Mesodermal cell (in vitro differentiated cells): Measurements from ENCODE around the gene LRRC75A.

Experiments used
- H3K27ac ChIP-seq: 2 replicates; pipeline ENCODE4 v1.7.0; 2013; ENCODE audit warnings: mild to moderate bottlenecking, low read depth, low read length, moderate library complexity; ENCODE audit not compliant: severe bottlenecking
- H3K36me3 ChIP-seq: 2 replicates; pipeline ENCODE4 v1.7.1; 2013; ENCODE audit warnings: mild to moderate bottlenecking, low read length, moderate library complexity; ENCODE audit not compliant: control insufficient read depth, insufficient read depth
- H3K4me1 ChIP-seq: one replicate; pipeline ENCODE4 v1.7.1; 2013; ENCODE audit warnings: mild to moderate bottlenecking, low read length; ENCODE audit not compliant: insufficient read depth, control insufficient read depth, poor library complexity, severe bottlenecking
- H3K4me3 ChIP-seq: 2 replicates; pipeline ENCODE4 v1.7.0; 2013; ENCODE audit warnings: low read length, control low read depth, mild to moderate bottlenecking; ENCODE audit not compliant: insufficient read depth, poor library complexity, severe bottlenecking; ENCODE audit errors: extremely low read depth
- H3K9me3 ChIP-seq: 2 replicates; pipeline ENCODE4 v1.7.1; 2013; ENCODE audit warnings: mild to moderate bottlenecking, low read length, moderate library complexity; ENCODE audit not compliant: control insufficient read depth
- WGBS, 2 experiments: methylation state at CpG; one replicate each; pipeline ENCODE4 v1.1.5; 2013; ENCODE audit warnings: missing lambda C conversion rate in 2 of 2; ENCODE audit not compliant: insufficient coverage in 2 of 2; 5-methylcytosine and 5-hydroxymethylcytosine counted together

LRRC75A gene

DNA sequence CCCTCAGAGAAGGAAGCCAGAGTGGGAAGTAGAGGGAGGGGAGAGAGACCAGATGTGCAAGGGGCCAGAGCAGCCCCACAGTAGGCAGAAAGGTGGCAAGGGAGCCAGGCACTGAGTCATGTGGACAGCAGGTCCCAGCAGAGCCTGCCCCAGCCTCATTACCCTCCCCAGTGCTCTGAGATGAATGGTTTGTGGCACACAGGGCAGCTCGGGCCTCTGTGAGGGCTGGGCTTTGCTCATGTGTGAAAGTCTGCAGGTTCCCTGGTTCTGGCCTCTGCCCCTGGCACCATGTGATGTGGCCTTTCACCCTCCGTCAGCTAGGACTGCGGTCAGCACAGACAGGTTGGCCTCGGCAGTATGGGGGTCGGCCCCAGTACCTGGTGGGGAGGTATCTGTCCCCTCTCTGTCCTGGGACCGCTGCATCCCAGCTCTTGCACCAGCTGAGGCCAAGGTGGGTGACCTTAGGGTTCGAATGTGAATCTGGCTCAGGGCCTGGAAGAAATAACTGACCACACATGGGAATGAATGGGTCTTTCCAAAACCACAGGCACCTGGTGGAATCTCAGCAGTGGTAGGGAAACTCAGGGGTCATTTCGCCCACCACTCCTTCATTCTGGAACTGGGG lies 8.9 kb downstream of the LRRC75A start:
- peaks cover 24% of the 10 kb centered on the region for H3K4me1 ChIP-seq
- WGBS, 2 experiments: 94 to 100% methylated on average over 7 of the region's 8 CpGs
- no peak overlapping the region for H3K27ac ChIP-seq
- H3K4me3 ChIP-seq: no peak overlapping the region
- H3K9me3 ChIP-seq: no peaks in the 10 kb centered on the region
- H3K36me3 ChIP-seq: no peaks in the 10 kb centered on the region

DNA sequence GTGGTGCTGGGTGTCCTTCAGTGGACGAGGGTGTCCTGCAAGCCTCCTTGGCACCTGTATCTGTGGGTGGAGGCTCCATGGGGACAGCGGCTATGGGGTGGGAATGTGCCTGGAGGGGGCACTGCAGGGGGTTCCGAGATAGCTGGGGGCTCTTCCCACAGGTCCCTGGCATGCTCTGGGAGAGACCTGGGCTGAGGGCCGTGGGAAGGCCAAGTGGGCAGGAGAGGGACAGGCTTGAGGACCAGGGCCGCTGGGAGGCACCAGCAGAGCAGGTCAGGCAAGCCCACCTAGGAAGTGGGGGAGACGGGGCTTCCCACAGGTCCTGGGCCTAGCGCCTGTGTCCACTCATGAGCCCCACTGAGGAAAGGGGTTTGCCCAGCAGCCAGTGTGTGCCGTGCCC lies 9.7 kb downstream of the LRRC75A start:
- Histone ChIP-seq H3K4me1 (peaks cover 21% of the 10 kb centered on the region), H3K9me3 (no peaks in the 10 kb centered on the region), H3K4me3 (no peak overlapping the region), H3K36me3 (no peaks in the 10 kb centered on the region), H3K27ac (no peak overlapping the region)
- WGBS, 2 experiments: 86 to 94% methylated on average over 7 to 8 of the region's 8 CpGs

DNA sequence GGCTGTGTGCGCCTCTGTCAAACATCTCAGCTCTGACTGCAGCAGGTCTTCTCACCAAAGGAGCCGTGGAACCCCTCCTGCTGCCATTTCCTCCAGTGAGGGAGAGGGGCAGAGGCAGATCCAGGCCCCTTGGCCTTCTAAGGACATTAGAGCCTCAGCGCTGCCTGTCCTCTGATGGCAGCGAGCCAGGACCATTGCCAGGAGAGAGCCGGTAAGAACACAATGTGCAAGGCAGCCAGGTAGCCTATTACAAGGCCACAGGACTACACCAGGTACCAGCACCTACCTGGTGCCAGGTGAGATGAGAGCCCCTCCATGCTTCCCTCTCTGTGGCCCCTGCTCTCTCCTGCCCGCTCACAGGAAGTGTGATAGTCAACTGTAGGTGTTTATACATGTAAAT lies 11.0 kb downstream of the LRRC75A start:
- H3K4me3 ChIP-seq: no peak overlapping the region
- no peaks in the 10 kb centered on the region for H3K9me3 ChIP-seq
- 93 to 100% methylated on average over 5 of the region's 6 CpGs for WGBS, 2 experiments
- peaks cover 12% of the 10 kb centered on the region for H3K4me1 ChIP-seq
- no peaks in the 10 kb centered on the region for H3K36me3 ChIP-seq
- no peak overlapping the region for H3K27ac ChIP-seq

DNA sequence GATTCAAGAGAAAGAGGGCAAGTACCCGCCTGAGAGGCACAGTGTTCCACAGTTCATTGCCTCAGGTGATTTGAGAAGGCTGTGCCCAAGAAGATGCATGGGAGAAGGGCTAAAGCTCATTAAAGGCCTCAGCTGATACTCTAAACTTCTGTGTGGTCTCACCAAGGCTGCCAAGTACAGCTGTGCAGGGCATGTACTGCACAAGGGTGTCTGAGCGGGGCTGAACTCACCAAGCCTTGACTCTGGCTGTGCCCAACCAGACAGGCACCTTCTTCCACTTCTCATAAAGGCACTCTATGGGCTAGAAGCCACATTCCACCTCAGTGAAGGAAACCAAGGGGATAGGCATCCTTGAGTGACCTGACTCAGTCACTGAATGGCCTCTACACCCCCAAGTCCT lies 12.7 kb downstream of the LRRC75A start:
- Histone ChIP-seq H3K4me3 (no peak overlapping the region), H3K9me3 (no peaks in the 10 kb centered on the region), H3K36me3 (no peaks in the 10 kb centered on the region), H3K27ac (no peak overlapping the region), H3K4me1 (peaks cover 7% of the 10 kb centered on the region)
- WGBS, 2 experiments: 77 to 100% methylated on average over 2 of the region's 2 CpGs

DNA sequence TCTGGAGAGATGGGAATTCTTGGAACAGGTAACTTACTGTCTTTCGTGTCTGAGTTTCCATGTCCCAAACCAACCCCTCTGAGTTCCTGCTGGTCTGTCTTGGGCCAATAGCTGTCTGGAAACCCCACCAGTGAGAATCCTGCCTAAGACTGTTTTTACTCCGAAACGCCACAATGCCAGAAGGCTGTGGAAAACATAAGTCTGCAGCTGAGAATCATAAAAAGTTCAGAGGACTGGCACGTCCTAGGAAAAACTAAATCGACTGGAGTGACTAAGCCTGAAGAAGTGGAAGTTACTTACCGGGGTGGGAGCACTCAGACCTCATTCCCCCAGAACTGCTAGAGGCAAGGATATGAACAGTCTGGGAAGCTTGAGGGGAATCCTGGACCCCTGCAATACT lies 13.3 kb downstream of the LRRC75A start:
- no peak overlapping the region for H3K27ac ChIP-seq
- no peaks in the 10 kb centered on the region for H3K9me3 ChIP-seq
- no peaks in the 10 kb centered on the region for H3K36me3 ChIP-seq
- 96 to 98% methylated on average over 6 of the region's 6 CpGs for WGBS, 2 experiments
- H3K4me1 ChIP-seq: peaks cover 11% of the 10 kb centered on the region
- no peak overlapping the region for H3K4me3 ChIP-seq

DNA sequence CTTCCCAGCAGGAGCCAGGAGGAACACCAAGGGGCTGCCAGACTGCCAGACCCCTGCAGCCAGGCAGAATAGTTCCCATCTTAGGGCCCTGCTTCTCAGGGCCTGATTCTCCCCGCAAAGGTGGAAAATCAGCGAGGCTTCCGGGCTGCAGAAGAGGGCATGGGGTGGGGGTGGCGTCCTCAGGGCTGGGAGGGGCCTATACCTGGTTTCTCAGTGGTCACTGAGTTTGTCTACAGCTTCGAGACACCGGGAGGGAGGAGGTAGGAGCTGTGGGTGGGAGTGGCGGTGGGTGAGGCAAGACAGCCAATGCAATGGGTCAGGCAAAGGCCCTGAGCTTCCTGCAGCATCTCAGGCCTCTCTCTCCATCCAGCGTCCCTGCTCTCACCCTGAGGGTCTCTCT lies 14.3 kb downstream of the LRRC75A start:
- H3K4me1 ChIP-seq: peaks cover 11% of the 10 kb centered on the region
- H3K36me3 ChIP-seq: no peaks in the 10 kb centered on the region
- no peak overlapping the region for H3K27ac ChIP-seq
- no peaks in the 10 kb centered on the region for H3K9me3 ChIP-seq
- WGBS, 2 experiments: 54 to 69% methylated on average over 1 to 7 of the region's 8 CpGs
- no peak overlapping the region for H3K4me3 ChIP-seq

DNA sequence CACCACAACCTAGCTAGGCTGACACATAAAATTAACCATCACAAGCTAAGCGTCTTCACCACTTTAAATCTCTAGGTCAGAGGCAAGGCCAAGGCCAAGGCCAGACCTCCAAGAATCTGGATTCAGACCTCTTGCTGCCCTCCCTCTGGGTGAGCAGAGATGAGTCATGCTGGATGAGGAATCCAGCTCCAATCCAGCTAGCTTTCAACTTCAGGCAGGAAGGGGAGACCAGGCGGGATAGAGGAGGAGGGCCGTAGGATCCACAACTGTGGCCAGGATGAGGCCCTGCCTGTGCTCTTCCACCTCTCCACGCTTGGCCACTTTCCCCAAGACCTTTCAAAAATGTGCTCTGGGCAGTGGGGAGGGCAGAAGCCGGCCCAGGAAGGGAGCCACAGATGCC lies 14.7 kb downstream of the LRRC75A start:
- WGBS, 2 experiments: 40 to 64% methylated on average over 3 to 4 of the region's 5 CpGs
- peaks cover 11% of the 10 kb centered on the region for H3K4me1 ChIP-seq
- H3K9me3 ChIP-seq: no peaks in the 10 kb centered on the region
- no peaks in the 10 kb centered on the region for H3K36me3 ChIP-seq
- H3K27ac ChIP-seq: no peak overlapping the region
- no peak overlapping the region for H3K4me3 ChIP-seq

DNA sequence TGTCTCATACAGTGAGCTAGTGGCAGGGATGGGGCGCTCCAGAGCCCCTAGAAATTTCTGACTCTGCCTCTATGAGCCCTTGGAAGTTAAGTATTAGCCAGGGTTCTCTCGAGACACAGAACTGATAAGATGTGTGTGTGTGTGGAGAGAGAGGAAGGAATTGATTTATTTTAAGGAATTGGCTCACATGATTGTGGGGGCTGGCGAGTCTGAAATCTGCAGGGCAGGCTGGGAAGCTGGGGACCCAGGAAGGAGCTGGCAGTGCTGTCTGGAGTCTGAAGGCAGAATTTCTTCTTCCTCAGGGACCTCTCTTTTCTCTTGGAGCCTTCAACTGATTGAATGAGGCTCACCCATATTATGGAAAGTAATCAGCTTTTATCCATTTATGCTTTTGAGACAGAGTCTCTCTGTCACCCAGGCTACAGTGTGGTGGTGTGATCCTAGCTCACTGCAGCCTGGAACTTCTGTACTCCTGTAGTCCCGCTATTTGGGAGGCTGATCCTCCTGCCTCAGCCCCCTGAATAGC lies 16.8 kb downstream of the LRRC75A start:
- Histone ChIP-seq H3K36me3 (no peaks in the 10 kb centered on the region), H3K4me3 (no peak overlapping the region), H3K9me3 (no peaks in the 10 kb centered on the region), H3K4me1 (peaks cover 11% of the 10 kb centered on the region), H3K27ac (no peak overlapping the region)
- WGBS, 2 experiments: 95 to 96% methylated on average over 4 of the region's 4 CpGs

DNA sequence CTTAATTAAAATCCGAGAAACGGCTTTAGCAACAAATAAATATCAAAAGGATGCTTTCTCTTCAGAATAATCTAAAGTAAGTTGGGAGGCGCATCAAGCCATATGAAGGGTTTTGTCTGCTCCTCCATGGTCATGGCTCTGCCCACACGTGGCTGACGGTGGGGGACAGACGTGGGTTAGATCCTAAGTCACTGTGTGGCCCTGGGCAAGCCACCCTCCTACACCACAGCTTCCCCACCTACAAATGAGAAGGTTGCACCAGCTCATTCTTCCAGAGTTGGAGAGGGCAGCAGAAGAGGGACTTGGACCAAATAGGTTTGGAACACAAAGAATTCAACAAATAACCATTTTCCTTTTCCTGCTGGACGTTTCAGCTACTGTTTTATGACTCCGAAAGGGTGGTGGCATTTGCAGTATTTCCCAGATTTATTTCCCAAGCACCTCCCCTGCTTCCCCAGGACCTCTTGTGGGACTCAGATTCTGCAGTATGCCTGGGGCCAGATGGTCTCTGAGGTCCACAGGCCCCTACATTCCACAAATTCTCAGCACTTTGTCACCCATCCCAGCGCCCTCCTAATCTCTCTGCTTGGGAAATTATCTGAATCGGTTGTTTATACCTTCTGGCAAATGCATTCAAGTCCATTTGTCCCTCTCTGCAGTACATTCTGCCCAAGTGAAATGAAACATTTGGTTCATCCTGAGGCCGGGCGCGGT lies 17.8 kb downstream of the LRRC75A start:
- 85 to 87% methylated on average over 12 to 13 of the region's 13 CpGs for WGBS, 2 experiments
- Histone ChIP-seq H3K36me3 (no peaks in the 10 kb centered on the region), H3K4me1 (peaks cover 11% of the 10 kb centered on the region), H3K9me3 (no peaks in the 10 kb centered on the region), H3K27ac (no peak overlapping the region), H3K4me3 (no peak overlapping the region)

DNA sequence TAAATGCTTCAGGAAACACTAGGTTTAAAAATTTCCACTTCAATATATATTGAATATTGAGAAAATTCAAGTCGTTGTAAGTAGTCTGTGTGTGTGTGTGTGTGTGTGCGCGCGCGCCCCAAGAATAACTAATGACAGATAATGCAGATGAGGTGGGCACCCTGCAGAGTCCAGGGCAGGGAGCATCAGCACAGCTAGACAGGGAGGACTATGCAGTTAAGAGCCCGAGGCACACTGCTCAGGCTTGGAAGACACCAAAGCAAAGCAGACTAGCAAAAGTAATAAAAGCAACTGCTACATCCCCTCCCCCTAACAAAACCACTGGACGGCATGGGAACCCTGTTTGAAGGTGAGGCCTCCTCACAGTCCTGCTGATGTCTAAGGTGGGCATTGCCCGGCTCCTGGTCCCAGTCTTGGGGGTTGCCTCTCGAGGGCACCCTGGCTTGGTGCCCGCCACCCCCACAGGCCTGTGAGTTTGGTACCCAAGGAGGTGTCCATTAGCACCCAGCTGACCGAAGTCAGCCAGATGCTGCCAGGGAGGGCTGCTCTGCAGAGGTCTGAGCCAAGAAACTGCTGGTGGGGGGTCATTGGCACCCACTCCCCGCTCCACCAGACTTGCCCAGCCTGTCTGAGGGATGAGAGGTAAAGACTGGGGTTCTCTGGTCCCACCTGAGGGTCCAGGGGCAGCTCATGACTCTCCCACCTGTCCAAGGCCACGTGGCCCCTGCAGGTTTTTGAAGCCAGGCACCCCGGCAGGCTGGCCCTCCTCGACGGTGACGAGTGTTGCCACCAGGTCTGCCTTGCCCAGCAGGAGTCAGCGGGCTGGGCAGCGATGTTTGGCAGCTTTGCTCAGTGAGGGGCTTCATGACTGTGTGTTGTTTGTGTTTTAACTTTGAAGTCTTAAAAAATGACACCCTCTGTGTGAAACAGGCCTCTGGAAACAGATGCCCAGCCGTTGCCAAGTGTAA lies 18.7 kb downstream of the LRRC75A start:
- no peak overlapping the region for H3K27ac ChIP-seq
- no peaks in the 10 kb centered on the region for H3K36me3 ChIP-seq
- H3K4me3 ChIP-seq: no peak overlapping the region
- H3K4me1 ChIP-seq: peaks cover 8% of the 10 kb centered on the region
- 82 to 90% methylated on average over 17 to 18 of the region's 20 CpGs for WGBS, 2 experiments
- no peaks in the 10 kb centered on the region for H3K9me3 ChIP-seq
